Keratinocyte (primary cell): ENCODE results near the gene TXNDC8. TPM values are rescaled to one million over a fixed set of nuclear protein-coding genes. Genes with fewer than 3 reads are reported as not detected.

Experiments
- DNase-seq: peaks from one replicate; pipeline ENCODE4 v3.0.0-alpha.2; 2011; ENCODE audit warnings: low read depth, missing footprints, low spot score
- FAIRE-seq: peaks from 2 replicates; lab custom pipeline; 2011; peaks lifted over from hg19 to GRCh38; lab: Jason Lieb, UNC
- H2AFZ ChIP-seq: 2 replicates; pipeline ENCODE4 v1.6.0; 2012; ENCODE audit warnings: low read length, control low read depth, inconsistent platforms; ENCODE audit not compliant: control insufficient read depth
- H3K27ac ChIP-seq: 2 replicates; pipeline ENCODE4 v1.5.1; 2011; ENCODE audit warnings: low read length; ENCODE audit not compliant: control insufficient read depth, insufficient read depth
- H3K27me3 ChIP-seq: 3 replicates; pipeline ENCODE4 v1.6.0; 2011; ENCODE audit warnings: low read length; ENCODE audit not compliant: control insufficient read depth, insufficient read depth; ENCODE audit errors: extremely low read depth
- H3K36me3 ChIP-seq, 2 experiments: 2 replicates in 1 of 2; 3 replicates in 1 of 2; pipeline ENCODE4 v1.5.1; 2011; ENCODE audit warnings: low read length in 2 of 2, mild to moderate bottlenecking in 1 of 2; ENCODE audit not compliant: control insufficient read depth in 2 of 2, insufficient read depth in 2 of 2; ENCODE audit errors: extremely low read depth in 1 of 2
- H3K4me1 ChIP-seq: 3 replicates; pipeline ENCODE4 v1.5.1; 2011; ENCODE audit warnings: low read length; ENCODE audit not compliant: control insufficient read depth, insufficient read depth; ENCODE audit errors: extremely low read depth
- H3K4me2 ChIP-seq: 3 replicates; pipeline ENCODE4 v1.6.0; 2011; ENCODE audit warnings: low read depth, low read length; ENCODE audit not compliant: control insufficient read depth, insufficient read depth; ENCODE audit errors: extremely low read depth
- H3K4me3 ChIP-seq, 3 experiments: fragments of 200-600 bp in 1 of 3; sonication (generic) in 1 of 3; 2 replicates in 2 of 3; 3 replicates in 1 of 3; pipeline ENCODE4 v1.5.1; 2011 to 2016; ENCODE audit warnings: low read length in 3 of 3, mild to moderate bottlenecking in 3 of 3, control low read depth in 2 of 3, inconsistent platforms in 1 of 3, low read depth in 1 of 3, mixed read lengths in 1 of 3, mixed run types in 1 of 3, moderate library complexity in 1 of 3; ENCODE audit not compliant: control insufficient read depth in 2 of 3, insufficient read depth in 2 of 3; ENCODE audit errors: extremely low read depth in 1 of 3
- H3K79me2 ChIP-seq: 2 replicates; pipeline ENCODE4 v1.6.0; 2012; ENCODE audit warnings: low read length; ENCODE audit not compliant: control insufficient read depth, insufficient read depth
- H3K9ac ChIP-seq: 3 replicates; pipeline ENCODE4 v1.6.0; 2011; ENCODE audit warnings: low read length; ENCODE audit not compliant: control insufficient read depth, insufficient read depth; ENCODE audit errors: extremely low read depth
- H3K9me1 ChIP-seq: 3 replicates; pipeline ENCODE4 v1.6.0; 2011; ENCODE audit warnings: low read length; ENCODE audit not compliant: control insufficient read depth, insufficient read depth; ENCODE audit errors: extremely low read depth
- H3K9me3 ChIP-seq: 2 replicates; pipeline ENCODE4 v1.5.1; 2012; ENCODE audit warnings: low read depth, low read length; ENCODE audit not compliant: control insufficient read depth
- H4K20me1 ChIP-seq: 3 replicates; pipeline ENCODE4 v1.6.0; 2011; ENCODE audit warnings: low read length; ENCODE audit not compliant: control insufficient read depth, insufficient read depth; ENCODE audit errors: extremely low read depth
- EZH2 ChIP-seq: IDR thresholded peaks from one replicate; pipeline ENCODE4 v1.6.1; 2012; ENCODE audit warnings: inconsistent platforms, mild to moderate bottlenecking, low read length, moderate library complexity
- dilution Hi-C: fragments of 300-500 bp; cut with MboI; formaldehyde crosslinking; loops from one replicate; pipeline ENCODE4 v1.7.0; 2020; ENCODE audit warnings: low sequenced_read_pairs; ENCODE audit not compliant: extremely low pct_ligation_motif_present
- polyA plus RNA-seq, 5 experiments: library from polyadenylated mRNA; depleted of rRNA in 3 of 5; stranded (reverse) in 3 of 5; stranded (forward) in 1 of 5; unstranded in 1 of 5; fragments of >200 nt; gene quantifications; 1 replicate in 1 of 5; 2 replicates in 3 of 5; 3 replicates in 1 of 5; pipeline versions ENCODE4 v1.2.1 to v1.2.3, GENCODE V29; 2011 to 2012; ENCODE audit warnings: missing spikeins in 2 of 5, low read depth in 1 of 5, low replicate concordance in 1 of 5
- TF ChIP-seq, protein P1 (sequence below), 3 experiments: IDR thresholded peaks in 1 of 3; conservative IDR thresholded peaks in 1 of 3; optimal IDR thresholded peaks in 1 of 3; 2 replicates in 2 of 3; 3 replicates in 1 of 3; pipeline versions ENCODE3 to v1.5.1; 2011; ENCODE audit warnings: low read length in 3 of 3, mild to moderate bottlenecking in 3 of 3, moderate library complexity in 2 of 3, control low read depth in 1 of 3, inconsistent platforms in 1 of 3; ENCODE audit not compliant: insufficient read depth in 2 of 3; ENCODE audit errors: extremely low read depth in 1 of 3

TXNDC8 gene
- polyA plus RNA-seq, 1 donor (not counting 4 experiments of a cell fraction or from before 2014, with no cell fraction given) = not detected

DNA sequence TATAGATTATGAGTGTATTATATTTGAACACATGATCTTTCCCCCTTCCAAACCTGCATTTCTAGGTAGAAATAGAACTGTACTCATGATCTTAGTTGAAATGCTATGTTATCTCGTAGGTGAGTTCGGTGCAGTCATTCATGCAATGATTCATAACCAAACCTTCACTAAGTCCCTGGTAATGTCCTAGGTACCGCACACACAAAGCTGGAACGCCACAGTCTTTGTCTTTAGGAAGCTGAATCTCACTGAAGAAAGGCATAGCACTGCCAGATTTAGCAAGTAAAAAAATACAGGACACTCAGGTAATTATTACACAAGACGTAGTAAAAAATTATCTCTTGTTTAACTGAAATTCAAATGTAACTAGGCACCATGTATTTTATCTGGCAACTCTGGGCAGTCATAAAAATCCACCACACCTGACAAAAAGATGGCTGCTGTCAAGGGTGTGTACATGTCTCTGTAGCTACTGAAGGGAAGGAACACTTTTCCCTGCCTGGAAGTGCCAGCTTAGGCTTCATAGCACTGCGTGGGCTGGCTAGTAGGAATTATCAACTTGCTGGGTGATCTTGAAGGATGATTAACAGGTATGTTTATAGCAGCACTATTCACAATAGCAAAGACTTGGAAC, 53.3 kb downstream of the TXNDC8 start:
- DNase-seq = peak; percentile 17
- peak overlapping the region; percentile 70 for H3K4me2 ChIP-seq
- H2AFZ ChIP-seq = peak overlapping the region; percentile 32
- H3K9me3 ChIP-seq = no peaks in the 10 kb centered on the region
- H3K36me3 ChIP-seq = no peaks in the 10 kb centered on the region
- peak overlapping the region; percentile 57 for H3K9ac ChIP-seq
- TF ChIP-seq EZH2 = no peak
- TF ChIP-seq, protein P1, sequence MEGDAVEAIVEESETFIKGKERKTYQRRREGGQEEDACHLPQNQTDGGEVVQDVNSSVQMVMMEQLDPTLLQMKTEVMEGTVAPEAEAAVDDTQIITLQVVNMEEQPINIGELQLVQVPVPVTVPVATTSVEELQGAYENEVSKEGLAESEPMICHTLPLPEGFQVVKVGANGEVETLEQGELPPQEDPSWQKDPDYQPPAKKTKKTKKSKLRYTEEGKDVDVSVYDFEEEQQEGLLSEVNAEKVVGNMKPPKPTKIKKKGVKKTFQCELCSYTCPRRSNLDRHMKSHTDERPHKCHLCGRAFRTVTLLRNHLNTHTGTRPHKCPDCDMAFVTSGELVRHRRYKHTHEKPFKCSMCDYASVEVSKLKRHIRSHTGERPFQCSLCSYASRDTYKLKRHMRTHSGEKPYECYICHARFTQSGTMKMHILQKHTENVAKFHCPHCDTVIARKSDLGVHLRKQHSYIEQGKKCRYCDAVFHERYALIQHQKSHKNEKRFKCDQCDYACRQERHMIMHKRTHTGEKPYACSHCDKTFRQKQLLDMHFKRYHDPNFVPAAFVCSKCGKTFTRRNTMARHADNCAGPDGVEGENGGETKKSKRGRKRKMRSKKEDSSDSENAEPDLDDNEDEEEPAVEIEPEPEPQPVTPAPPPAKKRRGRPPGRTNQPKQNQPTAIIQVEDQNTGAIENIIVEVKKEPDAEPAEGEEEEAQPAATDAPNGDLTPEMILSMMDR (optimal IDR thresholded peaks at IDR 0.05 in 1 of 3, IDR thresholded peaks at IDR 0.05 in 1 of 3, conservative IDR thresholded peaks at IDR 0.05 in 1 of 3; ENCODE audit: extremely low read depth in 1 of 3, insufficient read depth in 2 of 3, low read length in 3 of 3) = no peak
- no peaks in the 10 kb centered on the region for H3K27me3 ChIP-seq
- H3K4me1 ChIP-seq = peaks cover 31% of the 10 kb centered on the region
- no peaks in the 10 kb centered on the region for H4K20me1 ChIP-seq
- peak overlapping the region in 2 of 3 experiments; percentile 16 to 22 for H3K4me3 ChIP-seq
- dilution Hi-C loops = no loop called here
- no peaks in the 10 kb centered on the region for H3K79me2 ChIP-seq
- FAIRE-seq = no peak
- H3K9me1 ChIP-seq = no peaks in the 10 kb centered on the region
- peak overlapping the region; percentile 89 for H3K27ac ChIP-seq

DNA sequence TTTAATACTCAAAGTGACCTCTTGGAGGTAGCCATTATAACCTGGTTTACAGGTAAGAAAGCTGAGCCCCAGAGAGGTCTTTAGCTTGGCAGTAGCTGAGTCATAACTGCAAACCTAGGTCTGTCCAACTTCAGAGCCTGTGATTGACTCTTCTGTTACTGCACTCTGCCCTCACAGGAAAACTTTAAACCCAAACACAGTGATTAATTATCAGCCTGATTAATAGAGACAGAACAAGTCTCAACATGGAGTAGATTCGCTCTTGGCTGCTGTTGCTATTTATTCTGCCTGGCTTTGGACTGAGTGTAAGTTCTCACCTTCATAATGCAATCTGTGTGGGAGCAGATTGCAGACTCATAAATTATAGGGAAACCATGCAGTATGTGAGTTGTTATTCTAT, 53.9 kb downstream of the TXNDC8 start:
- Histone ChIP-seq H3K4me3 (no peak overlapping the region), H3K9me3 (no peaks in the 10 kb centered on the region), H3K9me1 (no peaks in the 10 kb centered on the region), H3K4me1 (peaks cover 34% of the 10 kb centered on the region), H2AFZ (no peak overlapping the region), H3K4me2 (peak overlapping the region; percentile 70), H4K20me1 (no peaks in the 10 kb centered on the region), H3K27ac (peak overlapping the region; percentile 89), H3K36me3 (no peaks in the 10 kb centered on the region), H3K9ac (peak overlapping the region; percentile 57), H3K79me2 (no peaks in the 10 kb centered on the region), H3K27me3 (no peaks in the 10 kb centered on the region)
- no peak for TF ChIP-seq EZH2
- TF ChIP-seq, protein P1 (optimal IDR thresholded peaks at IDR 0.05 in 1 of 3, IDR thresholded peaks at IDR 0.05 in 1 of 3, conservative IDR thresholded peaks at IDR 0.05 in 1 of 3; ENCODE audit: extremely low read depth in 1 of 3, insufficient read depth in 2 of 3, low read length in 3 of 3) = no peak
- FAIRE-seq (peak; percentile 96), DNase-seq (peak; percentile 86)
- dilution Hi-C loops = no loop called here
